CD4-positive, alpha-beta T cell treated with Interleukin-10 for 1 hour (primary cell): ENCODE measurements around the gene TRMT10B.
"Not testable (repeated sequence)": the region's sequence is repeated elsewhere in the genome, so short reads cannot be mapped to it uniquely, and the experiment has no call there.

Experiments
- DNase-seq: peaks from one replicate; pipeline ENCODE4 v3.0.0-alpha.2; 2020

TRMT10B gene

DNA sequence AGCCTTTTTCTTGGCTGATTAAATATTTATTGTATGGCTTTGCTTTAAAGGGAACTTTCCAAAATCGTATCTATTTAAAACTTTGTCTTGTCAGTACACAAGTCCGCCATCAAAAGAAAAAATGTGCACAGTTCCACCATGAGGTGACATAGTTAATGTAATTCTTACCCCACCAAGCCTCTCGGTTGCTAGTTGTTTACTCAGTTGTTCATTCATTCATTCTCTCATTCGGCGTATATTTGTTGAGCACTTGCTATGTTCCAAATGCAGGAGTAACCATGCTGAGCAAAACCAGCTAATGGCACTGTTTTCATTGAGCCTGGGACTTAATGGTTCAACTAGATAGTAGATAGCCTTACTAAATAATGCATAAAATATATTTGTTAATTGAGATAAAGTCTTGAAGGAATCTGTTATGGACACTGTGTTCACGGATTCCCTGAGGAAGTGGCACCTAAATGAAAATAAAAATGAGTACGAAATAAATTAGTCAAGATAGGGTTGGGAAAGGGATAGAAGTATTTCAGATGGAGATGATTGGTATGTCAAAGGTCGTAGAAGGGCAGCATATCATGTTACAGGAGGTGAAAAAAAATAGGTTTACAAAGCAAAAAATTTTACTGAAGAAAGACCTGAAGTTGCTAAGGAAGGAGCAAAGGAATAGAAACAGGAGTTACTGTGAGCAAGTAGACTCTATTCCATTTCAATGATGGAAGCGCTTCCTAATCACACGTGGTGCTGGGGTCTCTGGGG is 48.5 kb downstream of the TRMT10B start:
- DNase-seq, result no peak

DNA sequence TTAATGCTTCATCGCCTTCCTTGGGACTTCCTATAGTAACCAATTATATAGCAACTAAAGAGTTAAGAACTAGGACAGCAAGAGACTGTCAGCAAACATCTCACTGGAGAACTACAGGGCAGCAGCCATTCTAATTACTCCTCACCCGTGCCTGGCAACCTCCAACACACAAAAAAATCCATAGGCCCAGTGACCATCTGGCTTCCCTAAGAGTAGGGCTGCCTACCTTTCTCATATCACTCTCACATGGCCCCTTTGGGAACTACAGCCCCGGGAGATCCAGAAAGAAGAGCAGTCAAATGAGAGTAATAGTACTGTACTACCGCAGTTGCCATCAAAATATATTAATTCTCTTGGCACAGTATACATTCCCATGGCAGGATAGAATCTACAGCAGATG is 52.7 kb downstream of the TRMT10B start:
- DNase-seq, result no peak

DNA sequence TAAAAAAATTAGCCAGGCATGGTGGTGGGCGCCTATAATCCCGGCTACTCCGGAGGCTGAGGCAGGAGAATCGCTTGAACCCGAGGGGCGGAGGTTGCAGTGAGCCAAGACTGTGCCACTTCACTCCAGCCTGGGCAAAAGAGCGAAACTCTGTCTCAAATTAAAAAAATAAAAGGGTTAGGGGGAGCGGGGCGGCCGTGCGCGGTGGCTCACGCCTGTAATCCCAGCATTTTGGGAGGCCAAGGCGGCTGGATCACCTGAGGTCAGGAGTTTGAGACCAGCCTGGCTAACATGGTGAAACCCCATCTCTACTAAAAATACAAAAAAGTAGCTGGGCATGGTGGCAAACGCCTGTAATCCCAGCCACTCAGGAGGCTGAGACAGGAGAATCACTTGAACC is 56.1 kb downstream of the TRMT10B start:
- DNase-seq, result not testable (repeated sequence)

DNA sequence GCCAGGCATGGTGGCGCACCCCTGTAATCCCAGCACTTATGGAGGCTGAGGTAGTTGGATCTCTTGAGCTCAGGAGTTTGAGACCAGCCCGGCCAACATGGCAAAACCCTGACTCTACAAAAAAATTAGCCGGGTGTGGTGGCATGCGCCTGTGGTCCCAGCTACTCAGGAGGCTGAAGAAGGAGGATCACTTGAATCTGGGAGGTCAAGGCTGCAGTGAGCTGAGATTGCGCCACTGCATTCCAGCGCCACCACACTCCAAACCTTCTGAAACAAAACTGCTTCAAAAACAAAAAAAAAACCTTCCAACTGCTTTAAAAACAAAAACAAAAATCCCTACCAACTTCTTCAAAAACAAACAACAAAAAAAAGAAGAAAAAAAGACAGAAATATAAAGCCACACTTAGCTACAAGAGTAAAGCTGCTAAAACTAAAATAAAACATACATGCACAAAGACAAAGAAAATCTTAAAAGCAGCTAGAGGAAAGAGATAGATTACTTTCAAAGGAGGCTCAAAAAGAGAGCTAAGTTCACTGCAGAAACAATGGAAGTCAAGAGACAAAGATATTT is 58.4 kb downstream of the TRMT10B start:
- DNase-seq, result no peak

DNA sequence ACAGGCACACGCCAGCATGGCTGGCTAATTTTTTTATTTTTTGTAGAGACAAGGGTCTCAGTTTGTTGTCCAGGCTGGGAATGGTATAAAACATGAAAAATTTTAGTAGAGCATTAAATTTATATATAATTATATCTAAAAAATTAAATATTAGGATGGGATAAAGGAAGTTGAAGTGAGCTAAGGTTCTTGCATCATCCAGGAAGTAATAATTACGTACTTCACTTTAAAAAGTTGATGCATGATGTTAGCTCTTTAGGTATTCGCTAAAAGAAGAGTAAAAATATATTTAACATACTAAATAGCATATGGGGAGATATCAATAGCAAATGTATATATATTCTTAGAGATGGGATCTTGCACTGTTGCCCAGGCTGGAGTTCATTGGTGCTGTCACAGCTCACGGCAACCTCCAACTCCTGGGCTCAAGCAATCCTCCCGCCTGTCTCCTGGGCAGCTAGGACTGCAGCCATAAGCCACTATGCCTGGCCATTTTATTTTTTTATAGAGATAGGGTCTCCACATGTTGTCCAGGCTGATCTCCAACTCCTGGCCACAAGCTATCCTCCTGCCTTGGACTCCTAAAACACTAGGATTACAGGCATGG is 59.3 kb downstream of the TRMT10B start:
- DNase-seq, result no peak

DNA sequence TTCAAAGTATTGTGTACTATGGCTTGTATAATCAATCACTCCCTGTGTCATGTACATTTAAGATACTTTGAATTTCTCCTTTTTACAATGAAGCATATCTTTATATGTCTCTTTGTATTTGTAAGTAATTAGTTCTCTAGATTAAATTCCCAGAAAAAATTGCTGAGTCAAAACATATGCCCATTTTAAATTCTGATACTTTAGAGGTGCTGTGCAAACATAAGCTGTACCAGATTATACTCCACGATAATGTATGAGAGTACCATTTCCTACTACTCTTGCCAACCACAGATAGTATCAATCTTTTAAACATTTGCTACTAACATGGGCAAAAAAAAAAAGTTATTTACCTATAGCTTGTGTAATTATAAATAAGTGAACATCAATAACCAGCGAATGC is 65.2 kb downstream of the TRMT10B start:
- no peak for DNase-seq

DNA sequence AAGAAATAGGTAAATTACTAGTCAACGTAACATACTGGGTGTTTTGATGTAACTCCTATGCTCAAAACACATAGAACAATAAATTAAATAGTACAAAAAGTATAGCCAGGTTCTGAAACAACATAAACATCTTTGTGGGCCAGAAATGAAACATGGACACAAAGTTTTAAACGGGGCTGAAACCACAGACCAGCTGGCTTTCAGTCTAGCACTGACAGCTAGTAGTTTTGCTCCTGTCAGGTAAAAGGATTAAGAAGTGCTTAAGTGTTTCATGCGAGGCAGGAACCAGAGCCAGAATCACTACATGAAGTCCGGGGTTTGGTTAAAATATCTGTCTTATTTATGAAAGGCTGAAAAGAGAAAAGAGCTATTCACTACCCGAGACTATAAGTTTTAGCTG is 66.5 kb downstream of the TRMT10B start:
- no peak for DNase-seq

DNA sequence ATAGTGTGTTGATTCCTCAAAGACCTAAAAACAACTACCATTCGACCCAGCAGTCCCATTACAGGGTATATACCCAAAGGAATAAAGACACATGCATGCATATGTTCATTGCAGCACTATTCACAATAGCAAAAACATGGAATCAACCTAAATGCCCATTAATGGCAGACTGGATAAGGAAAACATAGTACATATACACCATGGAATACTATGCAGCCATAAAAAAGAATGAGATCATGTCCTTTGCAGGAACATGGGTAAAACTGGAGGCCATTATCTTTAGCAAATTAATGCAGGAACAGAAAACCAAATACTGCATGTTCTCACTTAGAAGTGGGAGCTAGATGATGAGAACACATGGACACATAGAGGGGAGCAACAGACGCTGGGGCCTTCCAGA is 71.6 kb downstream of the TRMT10B start:
- not testable (repeated sequence) for DNase-seq

DNA sequence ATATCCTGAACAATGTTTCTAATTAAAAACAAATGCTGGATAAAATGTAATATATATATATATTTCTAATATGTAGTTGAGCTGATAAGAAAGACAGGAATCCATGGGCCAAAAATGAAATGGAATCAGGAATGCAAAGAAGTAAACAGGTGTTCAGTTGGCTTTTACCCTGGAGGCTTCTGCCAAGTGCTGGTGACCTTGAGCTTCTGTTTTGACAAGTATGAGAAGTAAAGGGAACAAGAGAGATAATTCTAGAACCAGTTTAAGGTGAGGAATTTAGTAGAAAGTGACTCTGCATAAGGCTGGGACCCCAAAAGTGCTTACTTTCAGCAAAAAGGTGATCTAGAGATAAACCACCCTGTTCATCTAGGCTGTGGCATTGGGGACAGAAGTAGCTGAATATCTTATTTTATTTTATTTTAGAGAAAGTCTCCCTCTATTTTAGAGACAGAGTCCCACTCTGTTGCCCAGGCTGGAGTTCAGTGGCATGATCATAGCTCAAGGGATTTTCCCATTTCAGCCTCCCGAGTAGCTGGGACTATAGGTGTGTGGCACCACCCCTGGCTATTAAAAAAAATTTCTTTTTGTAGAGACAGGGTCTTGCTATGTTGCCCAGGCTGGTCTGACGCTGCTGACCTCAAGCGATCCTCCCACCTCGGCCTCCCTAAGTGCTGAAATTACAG is 74.0 kb downstream of the TRMT10B start:
- DNase-seq, result no peak
